K562 (cell line): ENCODE results near the gene TAF10. TPM values are rescaled to one million over a fixed set of nuclear protein-coding genes. Genes with fewer than 3 reads are reported as not detected.

Experiments used
- EP400 ChIP-seq: fragments of 450-650 bp; IDR thresholded peaks from 2 replicates; pipeline ENCODE4 v1.6.1; 2017; ENCODE audit warnings: antibody characterized with exemption, mild to moderate bottlenecking, moderate library complexity
- GMEB1 ChIP-seq: fragments of 250-450 bp; sonication (Bioruptor Pico); IDR thresholded peaks from 2 replicates; pipeline ENCODE4 v1.4.0; 2020; ENCODE audit warnings: mild to moderate bottlenecking
- ILF3 ChIP-seq: fragments of 450-650 bp; IDR thresholded peaks from 2 replicates; pipeline ENCODE4 v1.6.1; 2018; ENCODE audit warnings: antibody characterized with exemption, mild to moderate bottlenecking, moderate library complexity, borderline replicate concordance
- MEIS2 ChIP-seq: fragments of 450-650 bp; IDR thresholded peaks from 2 replicates; pipeline ENCODE4 v1.6.1; 2014; ENCODE audit warnings: mild to moderate bottlenecking; ENCODE audit not compliant: partially characterized antibody
- PPARD ChIP-seq: fragments of 250-450 bp; sonication (Bioruptor Pico); IDR thresholded peaks from 2 replicates; pipeline ENCODE4 v1.8.0; 2022; ENCODE audit warnings: inconsistent platforms, mild to moderate bottlenecking, moderate library complexity
- RBM39 ChIP-seq: fragments of 200-400 bp; formaldehyde crosslinking; optimal IDR thresholded peaks from 2 replicates; pipeline ENCODE3; 2018; ENCODE audit warnings: low read depth, low read length
- REST ChIP-seq, 2 experiments: fragments of 450-650 bp; formaldehyde crosslinking in 1 of 2; IDR thresholded peaks; 2 replicates each; pipeline versions ENCODE4 v1.4.0 to v1.6.1; 2014 to 2020; ENCODE audit warnings: mild to moderate bottlenecking in 2 of 2, borderline replicate concordance in 1 of 2, low read depth in 1 of 2
- SP2 ChIP-seq: IDR thresholded peaks from 2 replicates; pipeline ENCODE4 v1.6.1; 2011; ENCODE audit warnings: mild to moderate bottlenecking, low read depth, low read length, moderate library complexity; ENCODE audit not compliant: poor library complexity, severe bottlenecking; ENCODE audit errors: extremely low read depth
- SREBF1 ChIP-seq: fragments of 150-350 bp; IDR thresholded peaks from 2 replicates; pipeline ENCODE4 v1.6.1; 2014; ENCODE audit warnings: antibody characterized with exemption, low read depth, low read length, borderline replicate concordance
- ZKSCAN8 ChIP-seq: fragments of 200-800 bp; sonication (Bioruptor generic); IDR thresholded peaks from 2 replicates; pipeline ENCODE4 v1.6.1; 2016; ENCODE audit warnings: missing genetic modification characterization, missing compliant biosample characterization
- ZNF274 ChIP-seq: IDR thresholded peaks from 2 replicates; pipeline ENCODE4 v1.6.1; 2011; ENCODE audit warnings: low read depth, mild to moderate bottlenecking, low read length, moderate library complexity, borderline replicate concordance
- ZNF436 ChIP-seq: fragments of 250-450, 450-650 bp; sonication (Bioruptor Pico); formaldehyde crosslinking; IDR thresholded peaks from 2 replicates; pipeline ENCODE4 v1.7.0; 2020; ENCODE audit warnings: mild to moderate bottlenecking
- ZNF785 ChIP-seq: fragments of 250-450 bp; sonication (Bioruptor Pico); IDR thresholded peaks from 2 replicates; pipeline ENCODE4 v1.4.0; 2020; ENCODE audit warnings: mild to moderate bottlenecking
- ZSCAN32 ChIP-seq: fragments of 450-650 bp; formaldehyde crosslinking; IDR thresholded peaks from 2 replicates; pipeline ENCODE4 v1.4.0; 2020; ENCODE audit warnings: mild to moderate bottlenecking, moderate library complexity
- polyA plus RNA-seq, 8 experiments: library from polyadenylated mRNA; depleted of rRNA in 4 of 8; stranded (reverse) in 5 of 8; unstranded in 3 of 8; fragments of >200 nt; fragmentation: Nextera tagmentation in 2 of 8; fragmentation: Illumina TruSeq in 1 of 8; extraction: Ambion mirVana in 2 of 8; extraction: Trizol in 1 of 8; gene quantifications; 2 replicates each; pipeline versions ENCODE4 v1.2.1 to v1.2.3, GENCODE V29; 2011 to 2014; ENCODE audit warnings: inconsistent platforms in 1 of 8, missing spikeins in 1 of 8
- total RNA-seq, 7 experiments: library from RNA; depleted of rRNA in 6 of 7; stranded (reverse); fragments of >200 nt in 6 of 7; fragmentation: Illumina TruSeq in 2 of 7; extraction: Trizol in 2 of 7; gene quantifications; 2 replicates each; pipeline versions ENCODE4 v1.2.1 to v1.2.3, GENCODE V29; 2011 to 2021; ENCODE audit warnings: low replicate concordance in 1 of 7
- TF ChIP-seq, protein P1 (sequence below), 2 experiments: fragments of 450-650 bp in 1 of 2; sonication (generic) in 1 of 2; formaldehyde crosslinking in 1 of 2; IDR thresholded peaks in 1 of 2; conservative IDR thresholded peaks in 1 of 2; 2 replicates each; pipeline versions ENCODE4 v1.6.1 to v1.8.1; 2016 to 2023; ENCODE audit warnings: mild to moderate bottlenecking in 2 of 2, moderate library complexity in 2 of 2, inconsistent platforms in 1 of 2, missing genetic modification reagents in 1 of 2

The TAF10 gene
- total and polyA plus RNA-seq, 9 of the 15 experiments (the other 6 are each of a cell fraction or from before 2014, with no cell fraction given) = 19.5 to 197 (median 121) TPM

GRCh38 chr11:6603287-6604080, 8.5 kb downstream of the TAF10 start, which contains the start of the genes ILK and RRP8 (continued):
- TF ChIP-seq REST (IDR thresholded peaks at IDR 0.05; ENCODE audit: borderline replicate concordance) (peak; percentile 55), REST (CRISPR knock-in tag; IDR thresholded peaks at IDR 0.05; ENCODE audit: low read depth) (no peak), ZNF436 (no peak), SP2 (peak; percentile 99), PPARD (CRISPR knock-in tag) (no peak), ZKSCAN8 (CRISPR knock-in tag) (no peak), SREBF1 (no peak), EP400 (peak; percentile 96), ZSCAN32 (CRISPR knock-in tag) (no peak), RBM39 (no peak), MEIS2 (peak; percentile 57), ILF3 (0 out of 2 replicates have a peak, but pooled peaks have one; percentile 55), ZNF785 (CRISPR knock-in tag) (no peak), GMEB1 (CRISPR knock-in tag) (peak; percentile 79), ZNF274 (no peak)
- TF ChIP-seq, protein P1, sequence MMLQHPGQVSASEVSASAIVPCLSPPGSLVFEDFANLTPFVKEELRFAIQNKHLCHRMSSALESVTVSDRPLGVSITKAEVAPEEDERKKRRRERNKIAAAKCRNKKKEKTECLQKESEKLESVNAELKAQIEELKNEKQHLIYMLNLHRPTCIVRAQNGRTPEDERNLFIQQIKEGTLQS (IDR thresholded peaks at IDR 0.05) = no peak
- TF ChIP-seq, protein P1 (CRISPR knock-in tag; conservative IDR thresholded peaks at IDR 0.05) = 0 out of 2 replicates have a peak, but pooled peaks have one; percentile 31
